ENCODE data around the gene TESK1. TPM values are rescaled to one million over a fixed set of nuclear protein-coding genes. Genes with fewer than 3 reads are reported as not detected.
"Not testable (repeated sequence)": the region's sequence is repeated elsewhere in the genome, so short reads cannot be mapped to it uniquely, and the experiment has no call there.

TESK1 gene
- polyA plus RNA-seq, 6 donors from 2014 or later = 3.0 to 18.8 (median 6.8) TPM

DNA sequence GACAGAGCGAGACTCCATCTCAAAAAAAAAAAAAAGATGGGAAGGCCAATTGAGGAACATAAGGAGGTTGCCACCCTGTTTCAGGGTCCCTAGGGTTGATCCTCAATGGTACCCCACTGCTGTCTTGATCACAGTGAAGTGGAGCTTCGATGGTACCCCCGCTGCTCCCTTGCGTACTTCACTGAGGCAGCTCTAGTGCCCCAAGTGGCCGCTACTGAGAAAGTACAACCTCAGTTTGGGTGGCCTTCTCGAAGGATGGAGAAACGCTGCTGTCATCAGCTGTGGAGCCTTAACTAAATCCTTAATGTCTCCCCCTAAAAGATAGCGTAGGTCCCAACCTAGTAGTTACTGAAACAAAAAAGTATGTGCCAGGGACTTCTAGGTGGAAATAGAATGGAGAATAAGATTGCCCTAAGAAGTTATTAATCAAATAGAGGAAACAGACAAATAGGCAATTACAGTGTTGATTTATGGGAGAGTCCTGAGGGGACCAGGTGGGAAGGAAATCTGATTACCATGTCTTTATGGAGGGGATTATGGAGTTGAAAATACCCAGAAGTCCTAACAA is 6.3 kb downstream of the TESK1 start:
- DNase-seq = peak; percentile 45
- Mint-ChIP-seq H3K4me1 (peaks cover 59 to 84% (median 79%) of the 10 kb centered on the region in 3 donors), H3K27me3 (no peaks in the 10 kb centered on the region), H3K36me3 (peaks cover 25 to 44% of the 10 kb centered on the region in 2 donors), H3K27ac (peak overlapping the region in 5 of 6 donors; percentile 11 to 91 (median 67)), H3K9me3 (no peaks in the 10 kb centered on the region), H3K4me3 (peak overlapping the region in 5 of 8 donors; percentile 7 to 87 (median 41))
- peak; percentile 88 to 89 for ATAC-seq (ENCODE audit: low read depth in 2 of 2)

DNA sequence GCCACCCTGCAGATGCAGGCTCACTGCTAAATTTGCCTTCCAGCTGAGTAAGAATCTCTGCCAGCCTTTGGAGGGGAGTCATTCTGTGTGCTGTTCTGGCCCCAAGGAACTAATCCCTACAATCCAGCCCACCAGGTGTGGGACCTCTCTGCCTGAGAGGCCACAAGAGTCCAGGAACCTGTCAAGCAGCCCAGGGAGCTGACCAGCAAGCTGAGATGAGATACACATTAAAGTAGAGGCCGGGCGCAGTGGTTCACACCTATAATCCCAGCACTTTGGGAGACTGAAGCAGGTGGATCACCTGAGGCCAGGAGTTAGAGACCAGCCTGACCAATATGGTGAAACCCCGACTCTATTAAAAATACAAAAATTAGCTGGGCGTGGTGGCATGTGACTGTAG is 7.0 kb downstream of the TESK1 start:
- peak overlapping the region in 4 of 8 donors; percentile 50 to 74 (median 56) for H3K4me3 Mint-ChIP-seq
- not testable (repeated sequence) for H3K27me3 Mint-ChIP-seq; DNase-seq; ATAC-seq (ENCODE audit: low read depth in 2 of 2); H3K9me3 Mint-ChIP-seq
- H3K4me1 Mint-ChIP-seq = peaks cover 60 to 82% (median 80%) of the 10 kb centered on the region in 3 donors
- peaks cover 25 to 48% of the 10 kb centered on the region in 2 donors for H3K36me3 Mint-ChIP-seq
- peak overlapping the region in 4 of 6 donors; percentile 47 to 91 (median 81) for H3K27ac Mint-ChIP-seq

DNA sequence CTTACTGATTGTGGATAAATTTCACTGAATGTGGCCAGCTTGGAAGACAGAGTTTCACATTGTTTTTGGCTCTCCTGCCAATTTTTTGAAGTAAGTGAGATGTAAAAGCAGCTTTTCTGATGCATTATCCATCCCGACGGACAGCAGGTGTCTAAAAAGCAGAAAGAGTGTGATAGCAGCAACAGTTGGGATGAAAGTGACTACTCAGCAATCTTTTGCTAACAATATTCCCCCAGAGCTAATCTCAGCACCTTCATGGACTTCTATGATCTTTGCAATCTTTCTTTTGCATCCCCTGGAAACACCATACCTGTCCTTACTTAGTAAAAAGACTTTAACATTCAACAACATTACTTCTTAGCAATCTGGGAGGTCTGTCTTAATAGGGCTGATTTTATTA is 7.8 kb downstream of the TESK1 start:
- no peak for ATAC-seq (ENCODE audit: low read depth in 2 of 2)
- Mint-ChIP-seq H3K27me3 (no peaks in the 10 kb centered on the region), H3K9me3 (no peaks in the 10 kb centered on the region), H3K36me3 (peaks cover 25 to 55% of the 10 kb centered on the region in 2 donors), H3K27ac (peak overlapping the region in 4 of 6 donors; percentile 47 to 95 (median 87)), H3K4me1 (peaks cover 62 to 80% (median 78%) of the 10 kb centered on the region in 3 donors), H3K4me3 (peak overlapping the region in 4 of 8 donors; percentile 48 to 99 (median 68))
- DNase-seq = no peak

DNA sequence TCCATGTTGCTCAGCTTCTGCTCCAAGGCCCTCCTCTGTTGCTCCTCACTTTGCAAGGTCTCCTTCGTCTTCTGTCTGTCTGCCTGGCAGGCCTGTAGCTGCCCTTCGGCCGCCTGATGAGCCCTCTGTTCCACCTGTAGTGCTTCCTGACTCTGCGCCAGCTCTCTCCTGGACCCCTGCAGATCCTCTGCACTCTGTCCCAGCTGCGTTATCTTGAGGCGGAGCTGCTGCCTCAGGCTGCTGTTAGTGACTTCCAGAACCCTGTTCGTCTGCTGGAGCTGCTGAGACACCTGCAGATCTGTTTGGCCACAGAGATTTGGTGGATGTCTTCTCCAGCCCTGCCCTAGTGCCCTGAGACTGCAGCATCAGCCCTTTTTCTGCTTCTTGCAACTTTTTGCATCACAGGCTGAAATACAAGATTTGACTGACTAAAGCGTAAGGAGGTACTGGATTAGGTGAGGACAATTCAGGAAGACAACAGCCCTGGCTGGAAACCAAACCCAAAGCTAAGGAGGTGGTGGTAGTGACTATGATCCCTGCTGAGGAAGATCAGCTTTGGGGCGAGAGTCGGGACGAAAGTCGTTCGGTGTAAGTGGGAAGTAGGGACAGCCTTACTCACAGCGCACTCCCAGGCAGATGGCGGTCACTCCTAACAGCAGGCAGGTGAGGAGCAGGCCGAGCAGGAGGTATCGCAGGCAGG is 11.1 kb downstream of the TESK1 start:
- DNase-seq = no peak
- no peak for ATAC-seq (ENCODE audit: low read depth in 2 of 2)
- H3K27ac Mint-ChIP-seq = peak overlapping the region; percentile 91 to 99 (median 98)
- H3K27me3 Mint-ChIP-seq = no peaks in the 10 kb centered on the region
- peaks cover 86 to 100% (median 91%) of the 10 kb centered on the region in 3 donors for H3K4me1 Mint-ChIP-seq
- H3K9me3 Mint-ChIP-seq = peaks cover 0 to 2% (median 0%) of the 10 kb centered on the region in 7 donors
- peak overlapping the region; percentile 86 to 100 (median 98) for H3K4me3 Mint-ChIP-seq
- peaks cover 25 to 60% of the 10 kb centered on the region in 2 donors for H3K36me3 Mint-ChIP-seq

DNA sequence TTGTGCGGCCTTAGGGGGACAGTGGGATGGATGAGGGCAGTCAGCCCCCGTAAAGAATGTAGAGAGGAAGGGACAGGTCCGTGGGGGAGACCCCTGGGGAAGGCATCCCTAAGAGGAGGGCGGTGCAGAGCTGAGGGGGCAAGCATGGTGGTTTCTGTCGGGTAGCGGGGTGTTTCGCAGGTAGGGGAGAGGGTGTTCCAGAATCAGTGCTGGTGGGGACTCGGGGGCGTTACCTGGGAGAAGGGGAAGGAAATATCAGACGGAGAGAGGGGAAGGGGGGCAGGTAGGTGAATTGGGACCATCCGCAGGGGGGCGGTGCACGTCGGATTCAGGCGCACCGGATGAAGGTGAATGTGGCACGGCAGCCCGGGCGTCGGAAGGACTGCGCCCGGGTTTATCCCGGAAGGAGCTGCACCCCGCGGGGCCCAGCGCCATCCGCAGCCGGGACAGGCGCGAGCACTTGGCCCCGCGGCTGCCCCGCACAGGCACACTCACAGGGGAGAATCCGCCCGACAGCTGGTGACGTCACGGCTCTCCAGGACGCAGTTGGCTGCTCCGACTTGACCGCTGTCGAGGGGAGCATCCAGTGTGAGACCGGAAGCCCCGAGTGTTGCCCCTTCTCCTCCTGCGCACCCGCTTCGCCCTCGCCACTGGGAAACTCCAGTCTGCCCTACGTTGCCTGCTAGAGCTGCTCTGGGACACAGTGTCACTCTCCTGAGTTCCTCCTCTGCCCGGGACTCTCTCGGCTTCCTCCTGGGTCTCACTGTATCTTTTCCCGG is 11.8 kb downstream of the TESK1 start:
- no peaks in the 10 kb centered on the region for H3K27me3 Mint-ChIP-seq
- peaks cover 86 to 100% (median 91%) of the 10 kb centered on the region in 3 donors for H3K4me1 Mint-ChIP-seq
- peaks cover 19 to 52% of the 10 kb centered on the region in 2 donors for H3K36me3 Mint-ChIP-seq
- peak overlapping the region; percentile 86 to 100 (median 98) for H3K4me3 Mint-ChIP-seq
- peaks cover 0 to 2% (median 0%) of the 10 kb centered on the region in 7 donors for H3K9me3 Mint-ChIP-seq
- DNase-seq (peak; percentile 71), ATAC-seq (ENCODE audit: low read depth in 2 of 2) (peak; percentile 18 to 23)
- peak overlapping the region; percentile 93 to 99 (median 98) for H3K27ac Mint-ChIP-seq

DNA sequence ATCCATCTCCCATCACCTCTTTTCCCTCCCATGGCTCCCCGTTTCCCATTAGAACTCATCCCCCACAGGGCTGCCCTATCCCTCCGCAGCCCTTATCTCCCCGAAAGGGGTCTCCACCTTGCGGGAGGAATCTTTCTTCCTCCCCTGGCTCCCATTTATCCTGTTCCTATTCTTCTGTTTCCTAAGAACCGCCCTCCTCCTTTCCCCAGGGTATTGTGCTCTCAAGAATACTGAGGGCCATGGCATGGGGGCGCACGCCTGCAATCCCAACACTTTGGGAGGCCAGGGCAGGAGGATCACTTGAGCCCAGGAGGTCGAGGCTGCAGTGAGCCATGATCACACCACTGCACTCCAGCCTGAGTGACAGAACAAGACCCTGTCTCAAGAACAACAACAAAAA is 12.5 kb downstream of the TESK1 start:
- H3K4me3 Mint-ChIP-seq = peak overlapping the region; percentile 86 to 100 (median 98)
- peaks cover 18 to 50% of the 10 kb centered on the region in 2 donors for H3K36me3 Mint-ChIP-seq
- no peak for DNase-seq
- H3K9me3 Mint-ChIP-seq = peaks cover 0 to 2% (median 0%) of the 10 kb centered on the region in 7 donors
- H3K27me3 Mint-ChIP-seq = no peaks in the 10 kb centered on the region
- H3K4me1 Mint-ChIP-seq = peaks cover 87 to 98% (median 91%) of the 10 kb centered on the region in 3 donors
- peak overlapping the region; percentile 93 to 99 (median 98) for H3K27ac Mint-ChIP-seq
- no peak for ATAC-seq (ENCODE audit: low read depth in 2 of 2)

DNA sequence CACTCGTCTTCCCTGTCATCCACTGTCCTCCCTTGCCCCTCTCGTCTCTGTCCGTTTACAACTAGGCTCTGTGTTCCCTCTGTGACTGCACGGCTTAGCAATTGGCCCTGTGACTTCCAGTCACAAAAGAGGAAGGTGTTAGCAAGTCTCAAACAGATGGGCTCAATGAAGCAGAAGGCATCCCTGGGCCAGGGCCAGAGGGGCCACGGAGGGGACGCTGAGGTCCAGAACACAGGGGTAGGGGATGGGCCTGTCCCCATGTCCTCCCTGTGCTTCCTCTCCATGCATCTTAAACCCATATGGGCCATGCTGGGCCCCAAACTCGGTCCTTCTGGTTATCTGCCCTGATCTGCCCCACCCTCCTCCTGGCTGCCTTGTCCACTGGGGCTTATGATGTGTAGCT is 13.3 kb downstream of the TESK1 start, which contains the start of gene CD72:
Gene CD72, minus strand, starts transcription at position 89 of the 403 bp plus-strand sequence. CDS start 110 bp downstream, outside the sequence.
- ATAC-seq (ENCODE audit: low read depth in 2 of 2) = peak; percentile 48 to 57

DNA sequence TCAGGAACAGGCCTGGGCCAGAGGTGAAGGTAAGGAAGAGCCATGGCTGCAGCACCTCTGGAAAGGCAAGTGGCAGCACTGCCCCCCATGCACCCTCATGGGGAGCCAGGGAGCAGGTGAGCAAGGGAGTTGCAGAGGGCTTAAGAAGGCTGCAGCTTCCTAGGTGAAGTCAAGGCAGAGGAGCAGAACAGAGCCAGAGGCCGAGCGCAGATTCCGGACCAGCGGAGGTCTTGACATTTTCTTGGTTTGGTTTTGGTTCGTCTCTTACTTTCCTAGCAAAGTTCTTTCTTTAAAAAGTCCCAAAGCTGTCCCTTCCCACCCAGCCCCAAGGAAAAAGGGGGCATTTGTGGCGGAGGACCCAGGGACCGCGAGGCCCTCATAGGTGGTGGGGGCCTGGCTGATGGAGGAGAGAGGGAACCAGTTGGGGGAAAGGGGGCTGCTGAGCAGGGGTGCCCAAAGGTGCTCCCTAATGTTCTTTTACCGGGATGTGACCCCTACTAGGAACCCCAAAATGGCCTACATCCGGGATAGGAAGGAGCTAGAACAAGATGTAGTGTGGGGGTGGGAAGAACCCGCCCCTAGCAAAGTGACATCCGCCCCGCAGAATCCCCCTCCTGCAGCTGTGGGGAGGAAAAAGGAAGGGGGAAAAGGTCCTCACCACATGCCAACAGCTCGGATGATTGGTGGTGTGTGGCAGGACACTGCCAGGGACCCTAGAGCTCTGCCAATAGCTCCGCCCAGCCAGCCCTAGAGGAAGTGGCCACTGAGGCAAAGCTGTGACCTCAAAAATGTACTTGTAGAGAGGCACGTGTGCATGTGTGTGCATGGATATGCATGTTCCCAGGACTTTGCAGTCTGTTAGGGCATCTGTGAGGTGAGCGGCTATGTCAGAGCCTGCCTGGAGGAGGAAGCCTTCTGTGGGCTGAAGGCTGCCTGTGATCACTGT is 14.1 kb downstream of the TESK1 start:
- Mint-ChIP-seq H3K4me3 (peak overlapping the region; percentile 86 to 100 (median 98)), H3K27ac (peak overlapping the region; percentile 93 to 99 (median 98)), H3K27me3 (no peaks in the 10 kb centered on the region), H3K4me1 (peaks cover 74 to 83% (median 78%) of the 10 kb centered on the region in 3 donors), H3K9me3 (peaks cover 0 to 2% (median 0%) of the 10 kb centered on the region in 7 donors), H3K36me3 (peaks cover 8 to 34% of the 10 kb centered on the region in 2 donors)
- DNase-seq (peak; percentile 86), ATAC-seq (ENCODE audit: low read depth in 2 of 2) (peak; percentile 57 to 64)

More for the DNA sequence above, 13.3 kb downstream of the TESK1 start, which contains the start of gene CD72:
- H3K36me3 Mint-ChIP-seq = peaks cover 11 to 42% of the 10 kb centered on the region in 2 donors
- DNase-seq = peak; percentile 80
- H3K27ac Mint-ChIP-seq = peak within 1 kb of the TSS; percentile 93 to 99 (median 98)
- peaks cover 0 to 2% (median 0%) of the 10 kb centered on the region in 7 donors for H3K9me3 Mint-ChIP-seq
- no peaks in the 10 kb centered on the region for H3K27me3 Mint-ChIP-seq
- H3K4me3 Mint-ChIP-seq = peak within 1 kb of the TSS; percentile 86 to 100 (median 98)
- H3K4me1 Mint-ChIP-seq = peaks cover 79 to 91% (median 86%) of the 10 kb centered on the region in 3 donors

DNA sequence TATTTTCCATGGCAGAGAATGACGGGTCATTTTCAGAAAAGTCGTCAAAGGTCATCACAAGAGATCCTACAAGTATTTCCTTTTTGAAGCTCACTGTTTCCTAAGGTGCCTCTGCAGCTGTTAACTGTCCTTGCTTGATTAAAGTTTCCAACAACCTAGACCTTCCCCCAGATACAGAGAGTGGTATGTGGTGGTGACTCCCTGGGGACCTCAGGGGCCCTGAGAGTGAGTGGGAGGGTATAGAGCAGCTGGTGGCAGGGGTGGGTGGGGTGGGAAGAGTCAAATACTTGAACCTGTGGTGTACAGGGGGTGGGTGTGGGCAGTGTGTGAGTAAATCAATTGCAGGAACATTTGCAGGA is 14.7 kb downstream of the TESK1 start:
- Mint-ChIP-seq H3K27me3 (no peaks in the 10 kb centered on the region), H3K4me3 (peak overlapping the region; percentile 86 to 100 (median 98)), H3K4me1 (peaks cover 67 to 81% (median 78%) of the 10 kb centered on the region in 3 donors), H3K9me3 (peaks cover 0 to 2% (median 0%) of the 10 kb centered on the region in 7 donors), H3K27ac (peak overlapping the region; percentile 93 to 99 (median 98)), H3K36me3 (peaks cover 1 to 28% of the 10 kb centered on the region in 2 donors)
- peak; percentile 60 to 61 for ATAC-seq (ENCODE audit: low read depth in 2 of 2)
- no peak for DNase-seq

DNA sequence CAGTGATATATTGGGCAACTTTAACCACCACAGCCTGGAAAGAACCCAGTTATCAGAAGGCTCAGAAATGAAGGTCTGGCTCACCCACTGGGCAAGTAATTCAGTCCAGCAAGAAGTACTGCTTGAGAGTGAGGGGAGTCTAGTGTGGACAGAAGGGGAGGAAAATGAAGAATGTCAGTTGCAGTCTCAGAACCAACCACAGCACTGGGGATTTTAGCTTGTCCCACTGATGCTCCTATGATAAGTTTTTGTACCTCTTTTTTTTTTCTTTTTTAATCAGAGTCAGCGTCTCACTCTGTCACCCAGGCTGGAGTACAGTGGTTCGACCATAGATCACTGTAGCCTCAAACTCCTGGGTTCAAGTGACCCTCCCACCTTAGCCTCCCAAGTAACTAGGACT is 22.5 kb downstream of the TESK1 start:
- Mint-ChIP-seq H3K27ac (peak overlapping the region; percentile 12 to 80 (median 70)), H3K36me3 (no peaks in the 10 kb centered on the region), H3K9me3 (no peaks in the 10 kb centered on the region), H3K27me3 (no peaks in the 10 kb centered on the region), H3K4me1 (peaks cover 18 to 54% (median 38%) of the 10 kb centered on the region in 3 donors), H3K4me3 (peak overlapping the region in 3 of 8 donors; percentile 9 to 76 (median 71))
- ATAC-seq (ENCODE audit: low read depth in 2 of 2) (peak in 1 of 2 donors; percentile 30), DNase-seq (no peak)

DNA sequence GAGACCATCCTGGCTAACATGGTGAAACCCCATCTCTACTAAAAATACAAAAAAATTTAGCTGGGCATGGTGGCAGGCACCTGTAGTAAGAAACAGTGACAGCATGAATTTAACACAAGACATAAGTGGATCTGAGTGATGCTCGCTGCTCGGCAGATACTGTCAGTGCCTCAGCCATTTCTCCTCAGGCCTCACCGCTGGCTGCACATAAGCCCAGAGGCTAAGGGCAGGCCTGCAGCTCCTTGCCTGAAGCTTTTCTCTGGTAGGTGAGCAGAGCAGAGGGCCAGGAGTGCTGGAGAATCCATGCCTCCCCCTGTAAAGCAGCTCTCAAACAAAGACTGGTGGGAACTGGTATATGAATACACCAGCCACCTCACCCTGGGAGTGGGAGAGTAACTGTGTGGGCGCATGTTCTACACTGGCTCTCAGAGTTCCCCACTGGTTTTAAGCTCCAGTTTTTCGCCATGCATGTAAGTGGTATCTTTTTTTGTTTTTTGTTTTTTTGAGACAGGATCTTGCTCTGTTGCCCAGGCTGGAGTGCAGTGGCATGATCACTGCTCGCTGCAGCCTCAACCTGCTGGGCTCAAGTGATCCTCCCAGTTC is 23.4 kb downstream of the TESK1 start:
- H3K4me3 Mint-ChIP-seq = no peak overlapping the region
- no peak for ATAC-seq (ENCODE audit: low read depth in 2 of 2)

DNA sequence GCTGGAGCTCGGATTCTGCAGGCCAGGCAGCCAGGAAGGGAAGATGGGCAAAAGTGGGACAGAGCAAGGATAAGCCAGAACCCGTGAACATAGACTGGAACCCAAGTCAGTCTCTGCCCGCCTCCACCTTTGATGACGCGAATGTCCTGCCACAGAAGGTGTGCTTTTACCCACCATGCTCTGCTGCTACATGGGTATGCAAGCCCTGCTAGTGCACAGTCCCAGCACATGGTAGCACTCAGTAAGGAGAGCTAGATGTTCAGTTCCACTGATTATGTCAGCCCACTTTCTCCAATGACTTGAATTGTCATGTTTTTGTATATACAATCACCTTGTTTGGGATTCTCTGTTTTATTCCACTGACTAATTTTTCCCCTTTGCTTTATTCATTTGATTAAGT is 24.5 kb downstream of the TESK1 start:
- no peak overlapping the region for H3K4me3 Mint-ChIP-seq
- no peaks in the 10 kb centered on the region for H3K9me3 Mint-ChIP-seq
- no peaks in the 10 kb centered on the region for H3K27me3 Mint-ChIP-seq
- peaks cover 31 to 65% (median 50%) of the 10 kb centered on the region in 3 donors for H3K4me1 Mint-ChIP-seq
- DNase-seq (no peak), ATAC-seq (ENCODE audit: low read depth in 2 of 2) (no peak)
- peak overlapping the region in 3 of 6 donors; percentile 20 to 77 (median 36) for H3K27ac Mint-ChIP-seq
- H3K36me3 Mint-ChIP-seq = no peaks in the 10 kb centered on the region

More for the DNA sequence above, 23.4 kb downstream of the TESK1 start:
- H3K27ac Mint-ChIP-seq = peak overlapping the region in 1 of 6 donors; percentile 33
- H3K9me3 Mint-ChIP-seq = no peaks in the 10 kb centered on the region
- no peak for DNase-seq
- H3K36me3 Mint-ChIP-seq = no peaks in the 10 kb centered on the region
- peaks cover 21 to 59% (median 42%) of the 10 kb centered on the region in 3 donors for H3K4me1 Mint-ChIP-seq
- no peaks in the 10 kb centered on the region for H3K27me3 Mint-ChIP-seq
